GM18867 (cell line): ENCODE data around the gene LIN54.
"Not testable (repeated sequence)": the region's sequence is repeated elsewhere in the genome, so short reads cannot be mapped to it uniquely, and the experiment has no call there.

Experiments
- ATAC-seq: cut with Tn5 transposase; IDR thresholded peaks from one replicate; pipeline ENCODE4 v1.9.1; 2021; ENCODE audit warnings: mild to moderate bottlenecking, moderate library complexity; ENCODE audit not compliant: unreplicated experiment

LIN54 gene

DNA sequence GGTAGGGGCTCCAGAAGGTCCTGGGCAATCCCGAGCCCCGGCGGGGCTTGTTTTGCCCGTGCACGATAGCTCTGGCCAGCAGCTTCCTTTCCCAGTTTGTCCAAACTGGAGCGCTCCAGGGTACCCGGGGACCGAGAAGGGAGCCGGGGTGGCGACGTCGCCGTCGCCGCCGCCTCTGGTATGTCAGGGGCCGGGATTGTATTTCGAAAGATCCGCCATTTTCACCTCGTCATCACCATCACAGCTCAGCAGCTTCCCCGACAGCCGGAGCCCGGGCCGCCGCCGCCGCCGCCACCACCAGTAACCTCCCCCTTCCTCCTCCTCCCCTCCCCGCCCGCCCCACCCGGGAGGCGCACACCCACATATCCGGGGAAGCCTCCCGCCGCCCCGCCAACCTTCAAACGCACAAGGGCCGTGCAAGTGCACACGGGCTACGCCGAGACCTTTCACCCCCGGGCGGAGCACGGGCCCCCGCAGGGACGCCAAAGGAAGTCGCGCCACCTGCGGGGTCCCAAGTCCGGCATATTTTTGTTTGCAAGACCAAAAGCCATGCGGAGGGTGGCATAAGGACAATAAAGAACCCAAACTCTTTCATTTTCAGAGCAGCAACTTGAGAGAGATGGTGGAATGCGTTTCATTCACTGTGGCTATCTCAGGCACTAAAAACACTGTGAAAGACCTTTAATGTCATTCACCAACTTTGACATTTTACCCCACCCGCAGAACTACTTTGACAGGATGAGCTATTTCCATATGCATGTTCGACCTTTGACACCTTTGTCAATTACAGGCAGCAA, at the start of gene LIN54:
TSS of gene LIN54 (minus strand) at position 302 of the 797 bp plus-strand sequence. CDS start 25,979 bp downstream, outside the sequence.
- ATAC-seq: peak; percentile 48

DNA sequence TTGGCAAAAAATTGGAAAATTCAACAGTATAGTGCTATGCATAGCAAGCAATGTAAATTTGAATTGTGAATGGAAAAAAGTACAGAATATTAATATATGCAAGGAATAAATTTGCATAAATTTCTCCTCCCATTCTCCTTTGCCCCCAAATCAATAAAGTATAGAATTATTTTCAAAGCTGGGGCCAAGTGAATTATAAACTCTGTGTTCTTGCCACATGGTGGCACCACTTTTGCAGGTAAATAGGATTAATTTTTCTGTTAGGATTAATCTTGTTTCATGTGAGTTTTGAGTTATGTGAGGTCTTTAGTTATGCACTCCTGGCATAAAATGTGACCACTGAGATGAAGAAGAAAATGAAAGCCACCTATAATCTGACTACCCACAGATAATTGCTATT, 44.3 kb upstream of the LIN54 start:
- ATAC-seq: no peak

GRCh38 chr4:83048781-83049180, 38.2 kb upstream of the LIN54 start:
- not testable (repeated sequence) for ATAC-seq

GRCh38 chr4:83046693-83047473, 36.3 kb upstream of the LIN54 start:
- no peak for ATAC-seq

DNA sequence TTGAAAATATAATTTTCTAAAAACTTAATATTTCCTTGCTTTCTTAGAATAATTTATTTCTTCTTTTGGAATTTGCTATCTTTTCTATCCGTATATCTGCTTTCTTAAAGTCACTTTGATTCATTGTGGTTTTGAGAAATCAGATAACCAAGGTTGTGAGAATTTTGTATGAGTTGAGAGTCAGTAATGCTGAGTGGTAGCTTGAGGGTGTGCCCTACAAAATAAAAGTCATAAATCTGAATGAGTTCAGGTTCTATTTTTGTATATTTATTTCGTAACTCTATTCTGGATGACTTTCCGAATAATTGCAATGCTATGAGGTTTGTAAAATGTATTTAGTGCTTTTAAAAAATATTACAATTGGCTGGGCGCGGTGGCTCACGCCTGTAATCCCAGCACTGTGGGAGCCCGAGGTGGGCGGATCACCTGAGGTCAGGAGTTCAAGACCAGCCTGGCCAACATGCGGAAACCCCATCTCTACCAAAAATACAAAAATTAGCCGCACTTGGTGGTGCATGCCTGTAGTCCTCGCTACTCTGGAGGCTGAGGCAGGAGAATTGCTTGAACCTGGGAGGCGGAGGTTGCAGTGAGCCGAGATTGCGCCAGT, 33.3 kb upstream of the LIN54 start:
- no peak for ATAC-seq

DNA sequence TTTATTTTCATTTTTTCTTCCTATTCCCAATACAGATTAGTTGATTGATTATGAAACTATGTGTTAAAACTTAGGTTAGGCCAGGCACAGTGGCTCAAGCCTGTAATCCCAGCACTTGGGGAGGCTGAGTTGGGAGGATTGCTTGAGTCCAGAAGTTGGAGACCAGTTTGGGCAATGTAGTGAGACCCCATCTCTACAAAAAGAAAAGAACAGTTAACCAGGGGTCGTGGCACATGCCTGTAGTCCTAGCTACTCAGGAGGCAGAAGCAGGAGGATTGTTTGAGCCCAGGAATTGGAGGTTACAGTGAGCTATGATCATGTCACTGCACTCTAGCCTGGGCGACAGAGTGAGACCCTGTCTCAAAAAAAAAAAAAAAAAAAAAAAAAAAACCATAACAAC, 32.5 kb upstream of the LIN54 start:
- not testable (repeated sequence) for ATAC-seq

- no peak for ATAC-seq
These were observed 29.6 kb upstream of the LIN54 start for GRCh38 chr4:83040269-83040668.

DNA sequence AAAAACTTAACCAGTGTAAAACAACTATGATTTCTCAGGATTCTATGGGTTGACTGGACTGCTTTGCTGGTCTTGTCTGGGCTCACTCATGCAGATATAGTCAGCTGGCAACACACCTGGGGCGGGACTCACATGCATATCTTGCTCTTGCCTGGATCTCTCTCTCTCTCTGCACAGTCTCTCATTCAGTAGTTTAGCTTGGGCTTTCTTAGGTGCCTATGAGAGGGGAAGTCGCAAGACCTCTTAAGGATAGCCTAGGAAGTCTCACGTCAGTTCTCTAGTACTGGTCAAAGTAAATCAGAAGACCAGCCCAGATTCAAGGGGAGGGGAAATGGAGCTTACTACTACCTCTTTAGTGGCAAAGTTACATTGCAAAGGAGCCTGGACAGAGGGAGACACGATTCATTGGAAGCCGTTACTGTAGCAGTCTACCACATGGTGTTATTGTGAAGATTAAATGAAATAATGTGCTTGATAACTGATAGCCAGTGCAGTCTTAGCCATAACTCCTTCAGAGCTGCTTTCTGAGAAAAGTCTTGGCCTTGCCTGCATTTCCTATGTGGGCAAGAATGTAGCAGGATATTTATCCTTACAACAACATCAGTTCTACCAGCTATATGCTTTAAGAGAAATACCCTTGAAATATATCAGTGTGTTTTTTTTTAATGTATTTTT, 26.5 kb upstream of the LIN54 start:
- ATAC-seq: no peak

GRCh38 chr4:83034630-83035494, 24.2 kb upstream of the LIN54 start, which contains the start of gene COPS4:
TSS of gene COPS4 (plus strand) at chr4:83035183. CDS start at chr4:83035225, 42 bp downstream.
- ATAC-seq: peak; percentile 98

DNA sequence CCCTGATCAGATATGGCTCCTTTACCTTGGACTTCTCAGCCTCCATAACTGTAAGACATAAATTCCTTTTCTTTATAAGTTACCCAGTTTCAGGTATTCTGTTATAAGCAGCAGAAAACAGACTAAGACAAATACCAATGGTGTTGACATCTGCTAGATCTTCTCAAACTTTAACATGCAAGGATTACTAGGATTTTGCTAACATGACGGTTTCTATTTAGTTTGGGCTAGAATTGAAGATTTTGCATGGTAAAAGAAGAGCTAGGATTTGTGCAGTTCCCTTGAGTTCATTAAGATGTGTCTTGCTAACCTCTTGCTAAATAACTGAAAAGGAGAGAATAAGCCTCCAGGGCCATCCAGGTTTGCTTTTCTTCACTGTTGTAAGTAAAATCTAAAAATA, 19.1 kb upstream of the LIN54 start:
- no peak for ATAC-seq

DNA sequence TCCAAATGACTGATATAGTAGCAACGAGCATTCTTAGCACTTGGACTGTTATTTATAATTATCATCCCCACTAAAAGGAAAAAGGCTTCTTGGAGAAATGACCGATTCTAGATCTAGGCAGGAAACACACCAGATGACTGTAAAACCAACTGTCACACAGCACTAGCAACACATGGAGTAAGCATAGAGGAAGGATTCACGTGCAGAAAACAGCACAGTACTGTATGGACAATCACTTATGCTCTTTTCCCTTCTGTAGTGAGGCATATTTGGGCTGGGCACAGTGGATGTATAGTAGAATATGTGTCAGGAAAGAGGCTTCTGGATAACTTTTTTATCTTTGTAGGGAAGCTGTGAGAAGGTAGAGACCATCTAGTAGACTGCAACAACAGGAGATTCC, 18.4 kb upstream of the LIN54 start:
- ATAC-seq: no peak

GRCh38 chr4:83025563-83025962, 14.9 kb upstream of the LIN54 start:
- no peak for ATAC-seq

GRCh38 chr4:83024233-83024632, 13.6 kb upstream of the LIN54 start:
- no peak for ATAC-seq

- ATAC-seq: not testable (repeated sequence)
These were observed 13.0 kb upstream of the LIN54 start for GRCh38 chr4:83023599-83023998.

DNA sequence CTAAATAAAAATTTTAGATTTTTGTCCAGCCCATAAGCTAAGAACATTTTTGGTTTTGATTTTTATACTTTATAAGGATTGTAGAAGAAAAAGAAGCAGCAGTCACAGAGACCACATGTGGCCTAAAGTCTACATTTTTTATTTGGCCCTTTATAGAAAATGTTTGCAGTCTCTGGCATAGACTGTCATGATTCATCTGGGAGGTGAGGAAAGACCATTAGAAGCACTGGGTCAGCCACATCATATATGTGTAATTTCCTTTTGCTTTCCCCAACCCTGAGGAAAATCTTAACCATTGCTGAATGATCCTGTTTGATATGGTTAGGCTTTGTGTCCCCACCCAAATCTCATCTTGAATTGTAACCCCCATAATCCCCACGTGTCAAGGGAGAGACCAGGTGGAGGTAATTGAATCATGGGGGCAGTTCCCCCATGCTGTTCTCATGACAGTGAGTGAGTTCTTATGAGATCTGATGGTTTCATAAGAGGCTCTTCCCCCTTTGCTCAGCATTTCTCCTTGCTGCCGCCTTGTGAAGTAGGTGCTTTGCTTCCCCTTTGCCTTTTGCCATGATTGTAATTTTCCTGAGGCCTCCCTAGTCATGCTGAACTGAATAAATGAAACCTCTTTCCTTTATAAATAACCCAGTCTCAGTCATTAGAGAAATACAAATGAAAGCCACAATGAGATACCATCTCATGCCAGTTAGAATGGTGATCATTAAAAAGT, 12.3 kb upstream of the LIN54 start:
- ATAC-seq: no peak

GRCh38 chr4:83019794-83020494, 9.3 kb upstream of the LIN54 start:
- no peak for ATAC-seq

DNA sequence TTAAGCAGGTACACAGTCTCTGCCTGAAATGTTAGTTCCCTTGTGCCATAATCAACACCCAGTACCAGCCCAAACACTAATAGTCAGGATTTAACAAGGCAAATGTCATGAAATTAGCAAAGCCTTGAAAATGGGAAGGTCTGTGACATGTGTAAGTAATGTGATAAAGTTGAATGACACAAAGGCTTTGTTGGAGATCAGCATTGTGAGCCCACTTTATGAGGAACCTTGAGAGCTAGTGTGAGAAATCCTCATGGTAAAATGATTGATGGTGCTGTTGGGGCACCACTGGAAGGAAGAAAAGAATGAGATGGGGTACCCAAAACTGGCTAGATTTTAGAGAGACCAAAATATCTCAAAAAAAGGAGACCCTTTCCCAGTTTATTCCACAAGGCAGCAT, 3.3 kb upstream of the LIN54 start:
- ATAC-seq: no peak

DNA sequence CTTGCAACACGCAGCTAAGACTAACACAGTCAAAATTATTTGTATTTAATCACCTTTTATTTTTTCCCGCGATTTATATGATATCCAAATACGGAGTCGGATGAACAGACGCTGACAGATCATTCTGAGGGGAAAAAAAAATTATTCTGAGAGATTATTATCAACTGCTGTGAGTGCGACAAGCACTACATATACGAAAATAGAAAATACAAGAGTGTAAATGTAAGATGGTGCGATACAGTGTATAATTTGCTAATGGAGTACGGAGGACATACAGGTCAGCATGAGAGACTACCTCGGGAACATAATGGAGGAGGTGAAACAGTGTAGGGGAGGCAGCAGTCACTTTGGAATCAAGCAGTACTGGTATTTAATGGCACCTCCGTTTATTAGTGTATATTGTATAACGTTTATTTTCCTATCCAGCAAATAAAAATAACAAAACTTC, 2.8 kb upstream of the LIN54 start:
- no peak for ATAC-seq
